GM19238 (cell line): Measurements from ENCODE around the gene BACH2.

Source experiments
- DNase-seq: peaks from one replicate; pipeline ENCODE4 v3.0.0; 2011; ENCODE audit warnings: low spot score; ENCODE audit not compliant: insufficient read length

Gene BACH2

GRCh38 chr6:90098627-90099026 is 198.0 kb downstream of the BACH2 start:
- DNase-seq: no peak

GRCh38 chr6:90098001-90098531 is 198.6 kb downstream of the BACH2 start:
- DNase-seq: no peak

- DNase-seq: no peak
These were observed 199.3 kb downstream of the BACH2 start for GRCh38 chr6:90097356-90097755.

- DNase-seq: no peak
These were observed 199.8 kb downstream of the BACH2 start for GRCh38 chr6:90096818-90097217.

GRCh38 chr6:90095788-90096187 is 200.9 kb downstream of the BACH2 start:
- no peak for DNase-seq

GRCh38 chr6:90095145-90095544 is 201.5 kb downstream of the BACH2 start:
- DNase-seq: no peak

GRCh38 chr6:90093558-90094073 is 203.0 kb downstream of the BACH2 start:
- no peak for DNase-seq

- no peak for DNase-seq
These were observed 205.8 kb downstream of the BACH2 start for GRCh38 chr6:90090866-90091265.

GRCh38 chr6:90088009-90088408 is 208.6 kb downstream of the BACH2 start:
- no peak for DNase-seq

GRCh38 chr6:90087106-90087833 is 209.4 kb downstream of the BACH2 start:
- DNase-seq: no peak

- no peak for DNase-seq
These were observed 210.1 kb downstream of the BACH2 start for GRCh38 chr6:90086517-90086916.

GRCh38 chr6:90083891-90084290 is 212.8 kb downstream of the BACH2 start:
- no peak for DNase-seq

GRCh38 chr6:90082847-90083246 is 213.8 kb downstream of the BACH2 start:
- DNase-seq: no peak

- no peak for DNase-seq
These were observed 215.7 kb downstream of the BACH2 start for GRCh38 chr6:90080876-90081481.

GRCh38 chr6:90079560-90080490 is 216.8 kb downstream of the BACH2 start:
- DNase-seq: no peak

GRCh38 chr6:90078513-90079289 is 217.9 kb downstream of the BACH2 start:
- DNase-seq: no peak

- DNase-seq: no peak
These were observed 219.9 kb downstream of the BACH2 start for GRCh38 chr6:90076511-90077415.

GRCh38 chr6:90074161-90074850 is 222.3 kb downstream of the BACH2 start:
- DNase-seq: no peak

- DNase-seq: no peak
These were observed 223.6 kb downstream of the BACH2 start for GRCh38 chr6:90072935-90073464.
